CD4-positive, alpha-beta T cell treated with Interleukin-6 at 100 ng/mL for 8 hours (primary cell): ENCODE results near the gene PLEKHG3.
A peak's percentile ranks its signal among the peaks of the same experiment; 100 is the strongest.

Experiments
- DNase-seq: peaks from one replicate; pipeline ENCODE4 v3.0.0-alpha.2; 2020; ENCODE audit warnings: mixed read lengths, low spot score

Gene PLEKHG3

GRCh38 chr14:64746298-64747250 is 42.4 kb downstream of the PLEKHG3 start:
- no peak for DNase-seq

- no peak for DNase-seq
Measured at GRCh38 chr14:64747327-64747726, 43.1 kb downstream of the PLEKHG3 start.

- DNase-seq = no peak
Measured at GRCh38 chr14:64748521-64748920, 44.3 kb downstream of the PLEKHG3 start.

GRCh38 chr14:64748995-64749714 is 44.9 kb downstream of the PLEKHG3 start:
- DNase-seq = no peak

GRCh38 chr14:64752909-64753308 is 48.7 kb downstream of the PLEKHG3 start:
- DNase-seq = no peak

GRCh38 chr14:64753374-64753773 is 49.1 kb downstream of the PLEKHG3 start:
- no peak for DNase-seq

GRCh38 chr14:64753999-64754398 is 49.8 kb downstream of the PLEKHG3 start:
- DNase-seq = no peak

GRCh38 chr14:64754685-64755084 is 50.5 kb downstream of the PLEKHG3 start:
- DNase-seq = no peak

- peak; percentile 81 for DNase-seq
Measured at GRCh38 chr14:64755781-64756221, 51.6 kb downstream of the PLEKHG3 start.

GRCh38 chr14:64756712-64757111 is 52.5 kb downstream of the PLEKHG3 start:
- no peak for DNase-seq

- DNase-seq = no peak
Measured at GRCh38 chr14:64757601-64758000, 53.4 kb downstream of the PLEKHG3 start.

- DNase-seq = no peak
Measured at GRCh38 chr14:64758025-64758521, 53.8 kb downstream of the PLEKHG3 start.

GRCh38 chr14:64758691-64759554 is 54.7 kb downstream of the PLEKHG3 start:
- no peak for DNase-seq

GRCh38 chr14:64759555-64759938 is 55.3 kb downstream of the PLEKHG3 start:
- DNase-seq = no peak

GRCh38 chr14:64760146-64760755 is 56.0 kb downstream of the PLEKHG3 start:
- DNase-seq = peak; percentile 47

- no peak for DNase-seq
Measured at GRCh38 chr14:64760916-64761315, 56.7 kb downstream of the PLEKHG3 start.

- no peak for DNase-seq
Measured at GRCh38 chr14:64761441-64762043, 57.3 kb downstream of the PLEKHG3 start.

GRCh38 chr14:64762044-64763034 is 58.1 kb downstream of the PLEKHG3 start:
- peak; percentile 30 for DNase-seq

- DNase-seq = no peak
Measured at GRCh38 chr14:64763085-64763782, 59.0 kb downstream of the PLEKHG3 start.
